Loucy (cell line): ENCODE results near the gene GAGE12F.
"Not testable (repeated sequence)": the region's sequence is repeated elsewhere in the genome, so short reads cannot be mapped to it uniquely, and the experiment has no call there.

Experiments
- H2AFZ ChIP-seq: fragments of 200-600 bp; sonication (generic); 2 replicates; pipeline ENCODE4 v1.6.0; 2016; ENCODE audit warnings: antibody characterized with exemption, mild to moderate bottlenecking, low read length, moderate library complexity
- H3F3A ChIP-seq: fragments of 200-600 bp; 2 replicates; pipeline ENCODE4 v1.6.0; 2016; ENCODE audit warnings: antibody characterized with exemption, low read depth, mild to moderate bottlenecking
- H3K27me3 ChIP-seq: fragments of 200-600 bp; sonication (generic); 2 replicates; pipeline ENCODE4 v1.6.1; 2014; ENCODE audit warnings: low read length, mild to moderate bottlenecking; ENCODE audit not compliant: insufficient read depth, poor library complexity, severe bottlenecking
- H3K36me3 ChIP-seq: fragments of 200-600 bp; sonication (generic); 2 replicates; pipeline ENCODE4 v1.6.1; 2016; ENCODE audit warnings: low read length; ENCODE audit not compliant: insufficient read depth
- H3K4me1 ChIP-seq: fragments of 200-600 bp; sonication (generic); 2 replicates; pipeline ENCODE4 v1.5.1; 2014; ENCODE audit warnings: low read length, mild to moderate bottlenecking; ENCODE audit not compliant: insufficient read depth, poor library complexity, severe bottlenecking
- H3K4me2 ChIP-seq: fragments of 200-600 bp; sonication (generic); 2 replicates; pipeline ENCODE4 v1.6.0; 2014; ENCODE audit warnings: antibody characterized with exemption, low read length, low read depth, mild to moderate bottlenecking; ENCODE audit not compliant: poor library complexity, severe bottlenecking
- H3K4me3 ChIP-seq: fragments of 200-600 bp; sonication (generic); 2 replicates; pipeline ENCODE4 v1.5.1; 2014; ENCODE audit warnings: low read length, mild to moderate bottlenecking, mixed read lengths; ENCODE audit not compliant: poor library complexity, severe bottlenecking
- H3K79me2 ChIP-seq: fragments of 200-600 bp; sonication (generic); 2 replicates; pipeline ENCODE4 v1.6.1; 2014; ENCODE audit warnings: low read length; ENCODE audit not compliant: insufficient read depth
- H3K9ac ChIP-seq: fragments of 200-600 bp; sonication (generic); 2 replicates; pipeline ENCODE4 v1.6.0; 2014; ENCODE audit warnings: mild to moderate bottlenecking, low read depth, low read length, moderate library complexity; ENCODE audit not compliant: poor library complexity, severe bottlenecking
- H3K9me2 ChIP-seq: fragments of 200-600 bp; sonication (generic); replicated peaks from 2 replicates; pipeline ENCODE4 v1.6.1; 2016; ENCODE audit warnings: low read depth, low read length, mixed read lengths
- H3K9me3 ChIP-seq: fragments of 200-600 bp; sonication (generic); 2 replicates; pipeline ENCODE4 v1.6.1; 2014; ENCODE audit warnings: mild to moderate bottlenecking, antibody characterized with exemption, low read length, low read depth; ENCODE audit not compliant: insufficient read depth
- H4K20me1 ChIP-seq: fragments of 200-600 bp; sonication (generic); 2 replicates; pipeline ENCODE4 v1.6.0; 2014; ENCODE audit warnings: antibody characterized with exemption, low read length, mild to moderate bottlenecking; ENCODE audit not compliant: insufficient read depth, poor library complexity, severe bottlenecking

Gene GAGE12F

DNA sequence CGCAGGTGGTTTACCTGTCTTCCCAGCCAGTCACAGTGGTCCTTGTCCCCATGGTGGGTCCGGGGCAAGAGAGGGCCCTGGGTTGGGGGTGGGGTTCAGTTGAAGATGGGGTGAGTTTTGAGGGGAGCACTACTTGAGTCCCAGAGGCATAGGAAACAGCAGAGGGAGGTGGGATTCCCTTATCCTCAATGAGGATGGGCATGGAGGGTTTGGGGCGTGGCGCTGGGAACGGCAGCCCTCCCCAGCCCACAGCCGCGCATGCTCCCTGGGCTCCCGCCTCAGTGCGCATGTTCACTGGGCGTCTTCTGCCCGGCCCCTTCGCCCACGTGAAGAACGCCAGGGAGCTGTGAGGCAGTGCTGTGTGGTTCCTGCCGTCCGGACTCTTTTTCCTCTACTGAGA, 19.0 kb downstream of the GAGE12F start, which contains the start of gene GAGE12H:
TSS of gene GAGE12H (plus strand) at position 301 of the 400 bp plus-strand sequence. CDS start 1,155 bp downstream, outside the sequence.
- not testable (repeated sequence) for H3K79me2 ChIP-seq, H3K4me3 ChIP-seq, H3K9me3 ChIP-seq, H3F3A ChIP-seq, H3K27me3 ChIP-seq, H3K4me1 ChIP-seq, H2AFZ ChIP-seq, H4K20me1 ChIP-seq, H3K9me2 ChIP-seq, H3K36me3 ChIP-seq, H3K4me2 ChIP-seq, H3K9ac ChIP-seq

- not testable (repeated sequence) for H3K4me2 ChIP-seq
Observed at GRCh38 chrX:49589196-49589595, 28.6 kb downstream of the GAGE12F start, which contains the start of gene GAGE2A. TSS of gene GAGE2A (plus strand) at chrX:49589496. CDS start at chrX:49590651, 1,155 bp downstream.

DNA sequence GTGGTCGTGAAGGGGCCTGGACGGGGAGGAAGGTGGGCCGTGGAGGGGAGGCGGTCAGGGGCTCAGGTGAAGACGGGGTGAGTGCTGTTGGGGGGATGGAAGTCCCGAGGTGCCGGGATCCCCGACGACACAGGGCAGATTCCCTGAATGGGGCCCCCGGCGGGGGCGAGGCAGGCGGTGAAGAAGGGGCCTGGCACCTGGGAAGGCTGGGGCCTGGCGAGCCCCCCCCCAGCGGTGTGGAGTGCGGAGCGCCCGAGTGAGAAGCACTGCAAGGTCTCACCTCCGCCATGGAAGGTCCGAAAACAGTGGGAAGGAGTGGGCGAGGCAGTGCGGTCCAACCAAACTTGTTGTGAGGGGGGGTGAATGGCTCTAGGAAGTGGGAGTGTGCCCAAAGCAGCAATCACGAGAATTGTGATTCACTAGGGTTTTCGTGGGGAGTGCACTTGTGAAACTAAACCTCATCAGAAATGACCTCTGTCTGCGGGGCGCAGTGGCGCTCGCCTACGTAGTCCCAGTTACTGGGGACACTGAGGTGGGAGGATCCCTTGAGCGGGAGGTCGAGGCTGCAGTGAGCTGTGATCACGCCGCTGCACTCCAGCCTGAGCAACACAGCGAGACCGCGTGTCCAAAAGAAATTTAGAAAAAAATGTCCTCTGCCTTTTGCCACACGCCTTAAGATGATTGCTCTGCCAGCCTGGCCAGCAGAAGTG, 29.3 kb downstream of the GAGE12F start:
- not testable (repeated sequence) for H3K4me3 ChIP-seq, H3K4me2 ChIP-seq, H3K79me2 ChIP-seq, H3K4me1 ChIP-seq, H4K20me1 ChIP-seq, H2AFZ ChIP-seq, H3K27me3 ChIP-seq, H3K9me2 ChIP-seq, H3F3A ChIP-seq, H3K9ac ChIP-seq, H3K9me3 ChIP-seq, H3K36me3 ChIP-seq

More at GRCh38 chrX:49589196-49589595, 28.6 kb downstream of the GAGE12F start, which contains the start of gene GAGE2A:
- not testable (repeated sequence) for H3K9me2 ChIP-seq, H3K9me3 ChIP-seq, H3K36me3 ChIP-seq, H3K4me1 ChIP-seq, H4K20me1 ChIP-seq, H3K9ac ChIP-seq, H3K27me3 ChIP-seq, H3K79me2 ChIP-seq, H3K4me3 ChIP-seq, H2AFZ ChIP-seq, H3F3A ChIP-seq

DNA sequence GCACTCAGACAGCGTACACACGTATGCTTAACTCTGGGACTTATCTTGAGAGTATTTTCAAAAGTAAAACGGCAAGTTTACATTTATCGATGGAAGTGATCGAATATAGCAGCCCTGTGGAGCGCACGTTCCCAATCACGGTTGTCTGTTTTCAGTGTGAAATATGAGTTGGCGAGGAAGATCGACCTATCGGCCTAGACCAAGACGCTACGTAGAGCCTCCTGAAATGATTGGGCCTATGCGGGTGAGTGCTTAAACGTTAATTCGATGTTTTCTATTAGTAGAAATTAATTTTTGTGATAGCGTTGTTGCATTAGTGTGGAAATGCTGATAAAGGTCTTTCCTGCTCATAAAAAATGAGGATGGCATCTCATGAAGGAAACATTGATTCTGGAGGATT, 29.8 kb downstream of the GAGE12F start:
- H2AFZ ChIP-seq, H3K4me1 ChIP-seq, H3K79me2 ChIP-seq, H3K4me2 ChIP-seq, H3K27me3 ChIP-seq, H3K9ac ChIP-seq, H4K20me1 ChIP-seq, H3F3A ChIP-seq, H3K9me3 ChIP-seq, H3K9me2 ChIP-seq, H3K36me3 ChIP-seq, H3K4me3 ChIP-seq: not testable (repeated sequence)

DNA sequence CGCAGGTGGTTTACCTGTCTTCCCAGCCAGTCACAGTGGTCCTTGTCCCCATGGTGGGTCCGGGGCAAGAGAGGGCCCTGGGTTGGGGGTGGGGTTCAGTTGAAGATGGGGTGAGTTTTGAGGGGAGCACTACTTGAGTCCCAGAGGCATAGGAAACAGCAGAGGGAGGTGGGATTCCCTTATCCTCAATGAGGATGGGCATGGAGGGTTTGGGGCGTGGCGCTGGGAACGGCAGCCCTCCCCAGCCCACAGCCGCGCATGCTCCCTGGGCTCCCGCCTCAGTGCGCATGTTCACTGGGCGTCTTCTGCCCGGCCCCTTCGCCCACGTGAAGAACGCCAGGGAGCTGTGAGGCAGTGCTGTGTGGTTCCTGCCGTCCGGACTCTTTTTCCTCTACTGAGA, 38.1 kb downstream of the GAGE12F start, which contains the start of gene GAGE1:
TSS of gene GAGE1 (plus strand) at position 301 of the 400 bp plus-strand sequence. CDS start 1,155 bp downstream, outside the sequence.
- H3K4me3 ChIP-seq, H3K79me2 ChIP-seq: not testable (repeated sequence)

More for the DNA sequence above, 38.1 kb downstream of the GAGE12F start, which contains the start of gene GAGE1:
- H2AFZ ChIP-seq, H3F3A ChIP-seq, H4K20me1 ChIP-seq, H3K9me2 ChIP-seq, H3K9me3 ChIP-seq, H3K27me3 ChIP-seq, H3K36me3 ChIP-seq, H3K4me2 ChIP-seq, H3K9ac ChIP-seq, H3K4me1 ChIP-seq: not testable (repeated sequence)
